A549 (cell line): Measurements from ENCODE around the gene NDUFB4. TPM values are rescaled to one million over a fixed set of nuclear protein-coding genes. Genes with fewer than 3 reads are reported as not detected.

Experiments
- ATAC-seq, 2 experiments: fragments of 200-7000 bp in 1 of 2; fragments of >200 bp in 1 of 2; cut with Nextera tagmentation in 1 of 2; cut with Tn5 transposase in 1 of 2; 3 replicates each; pipeline versions ENCODE4 v1.8.0 to v1.9.1; 2018 to 2020; ENCODE audit warnings: mild to moderate bottlenecking in 1 of 2, moderate library complexity in 1 of 2
- CTCF ChIA-PET: fragments of 300-600 bp; sonication (Branson Sonifier 250); formaldehyde crosslinking; extraction: SDS; loops from one replicate; lab custom pipeline; 2021; ENCODE audit warnings: antibody characterized with exemption, inconsistent platforms; lab: Yijun Ruan, JAX
- POLR2A ChIA-PET: fragments of 350-600 bp; formaldehyde crosslinking; extraction: SDS; loops from one replicate; lab custom pipeline; 2021; ENCODE audit warnings: antibody characterized with exemption, inconsistent platforms; lab: Yijun Ruan, JAX
- DNase-seq, 2 experiments: peaks; one replicate each; pipeline versions ENCODE4 v3.0.0 to v3.0.0-alpha.2; 2011 to 2016; ENCODE audit warnings: low read depth in 1 of 2, low spot score in 1 of 2
- FAIRE-seq: peaks from 2 replicates; lab custom pipeline; 2011; peaks lifted over from hg19 to GRCh38; lab: Jason Lieb, UNC
- H3K27ac ChIP-seq, 2 experiments: fragments of >200 bp; sonication (Bioruptor Twin); formaldehyde crosslinking; 3 replicates each; pipeline ENCODE4 v1.5.1; 2016 to 2017
- H3K4me1 ChIP-seq: fragments of >200 bp; sonication (Bioruptor Twin); formaldehyde crosslinking; 3 replicates; pipeline ENCODE4 v1.6.1; 2016
- H3K4me2 ChIP-seq: fragments of >200 bp; sonication (Bioruptor Twin); formaldehyde crosslinking; 3 replicates; pipeline ENCODE4 v1.6.1; 2016
- H3K4me3 ChIP-seq: fragments of >200 bp; sonication (Bioruptor Twin); formaldehyde crosslinking; 3 replicates; pipeline ENCODE4 v1.5.1; 2016
- H3K9me3 ChIP-seq: fragments of >200 bp; sonication (Bioruptor Twin); formaldehyde crosslinking; 3 replicates; pipeline ENCODE4 v1.6.1; 2016
- ATOH8 ChIP-seq: fragments of 250-450 bp; sonication (Bioruptor Pico); IDR thresholded peaks from 2 replicates; pipeline ENCODE4 v1.5.0; 2020; ENCODE audit warnings: low read depth, mild to moderate bottlenecking, moderate library complexity
- CBX8 ChIP-seq: fragments of 200-600 bp; sonication (generic); IDR thresholded peaks from 2 replicates; pipeline ENCODE4 v1.6.1; 2016
- CHD4 ChIP-seq: fragments of 200-600 bp; sonication (generic); IDR thresholded peaks from 2 replicates; pipeline ENCODE4 v1.6.1; 2016; ENCODE audit warnings: antibody characterized with exemption, mild to moderate bottlenecking, borderline replicate concordance
- EHF ChIP-seq: fragments of 250-450 bp; sonication (Bioruptor Pico); IDR thresholded peaks from 2 replicates; pipeline ENCODE4 v1.5.0; 2020; ENCODE audit warnings: mild to moderate bottlenecking
- ESRRA ChIP-seq: fragments of 150-350 bp; IDR thresholded peaks from 2 replicates; pipeline ENCODE4 v1.6.1; 2014; ENCODE audit warnings: mild to moderate bottlenecking, low read length, borderline replicate concordance
- FOSB ChIP-seq: fragments of 250-450 bp; sonication (Bioruptor Pico); IDR thresholded peaks from 2 replicates; pipeline ENCODE4 v1.5.0; 2020; ENCODE audit warnings: mild to moderate bottlenecking, moderate library complexity
- FOSL2 ChIP-seq, 2 experiments: fragments of 450-650 bp in 1 of 2; fragments of >200 bp in 1 of 2; sonication (Bioruptor Twin) in 1 of 2; formaldehyde crosslinking; IDR thresholded peaks; 2 replicates each; pipeline versions ENCODE4 v1.5.0 to v1.6.1; 2016 to 2020; ENCODE audit warnings: mild to moderate bottlenecking in 1 of 2, moderate library complexity in 1 of 2
- FOXS1 ChIP-seq: fragments of 250-450 bp; sonication (Bioruptor Pico); IDR thresholded peaks from 2 replicates; pipeline ENCODE4 v1.5.0; 2020; ENCODE audit warnings: mild to moderate bottlenecking, moderate library complexity
- HEYL ChIP-seq: fragments of 250-450 bp; sonication (Bioruptor Pico); IDR thresholded peaks from 2 replicates; pipeline ENCODE4 v1.8.0; 2021; ENCODE audit warnings: mild to moderate bottlenecking, moderate library complexity
- HMGXB4 ChIP-seq: fragments of 250-450 bp; sonication (Bioruptor Pico); IDR thresholded peaks from 2 replicates; pipeline ENCODE4 v1.5.0; 2021; ENCODE audit warnings: mild to moderate bottlenecking, moderate library complexity, borderline replicate concordance
- HOXA7 ChIP-seq: fragments of 250-450 bp; sonication (Bioruptor Pico); IDR thresholded peaks from 2 replicates; pipeline ENCODE4 v1.5.0; 2020; ENCODE audit warnings: mild to moderate bottlenecking, moderate library complexity
- HOXB13 ChIP-seq: fragments of 250-450 bp; sonication (Bioruptor Pico); IDR thresholded peaks from 2 replicates; pipeline ENCODE4 v1.5.0; 2020; ENCODE audit warnings: low read depth, mild to moderate bottlenecking, moderate library complexity
- JUN ChIP-seq, 2 experiments: fragments of >200 bp; sonication (Bioruptor Twin); formaldehyde crosslinking; IDR thresholded peaks; 2 replicates in 1 of 2; 3 replicates in 1 of 2; pipeline ENCODE4 v1.6.1; 2016 to 2017
- KDM5A ChIP-seq: fragments of 200-600 bp; sonication (generic); IDR thresholded peaks from 2 replicates; pipeline ENCODE4 v1.6.1; 2016; ENCODE audit warnings: antibody characterized with exemption, mild to moderate bottlenecking
- MYC ChIP-seq: IDR thresholded peaks from 2 replicates; pipeline ENCODE4 v1.6.1; 2012; ENCODE audit warnings: mild to moderate bottlenecking, inconsistent platforms, low read length, improper control_type of control experiment, borderline replicate concordance
- NFE2L2 ChIP-seq: fragments of 150-350 bp; conservative IDR thresholded peaks from 2 replicates; pipeline ENCODE4 v1.6.1; 2014; ENCODE audit warnings: low read length
- NPAS2 ChIP-seq: fragments of 250-450 bp; sonication (Bioruptor Pico); IDR thresholded peaks from 2 replicates; pipeline ENCODE4 v1.8.0; 2022; ENCODE audit warnings: mild to moderate bottlenecking, moderate library complexity, borderline replicate concordance
- NR3C1 ChIP-seq: fragments of >200 bp; sonication (Bioruptor Twin); formaldehyde crosslinking; IDR thresholded peaks from 3 replicates; pipeline ENCODE4 v1.6.1; 2017
- PHF8 ChIP-seq: fragments of 200-600 bp; sonication (generic); IDR thresholded peaks from 2 replicates; pipeline ENCODE4 v1.6.1; 2016; ENCODE audit warnings: low read depth, mild to moderate bottlenecking, antibody characterized with exemption, moderate library complexity, borderline replicate concordance
- POLR2A ChIP-seq: IDR thresholded peaks from 2 replicates; pipeline ENCODE4 v1.6.1; 2012; ENCODE audit warnings: mild to moderate bottlenecking, low read length
- POLR2AphosphoS2 ChIP-seq: conservative IDR thresholded peaks from 2 replicates; pipeline ENCODE4 v1.6.1; 2012; ENCODE audit warnings: low read length, improper control_type of control experiment, inconsistent platforms
- RARB ChIP-seq: fragments of 250-450 bp; sonication (Bioruptor Pico); IDR thresholded peaks from 2 replicates; pipeline ENCODE4 v1.8.0; 2021; ENCODE audit warnings: mild to moderate bottlenecking, moderate library complexity
- RCOR1 ChIP-seq: fragments of 150-350 bp; IDR thresholded peaks from 2 replicates; pipeline ENCODE4 v1.6.1; 2014; ENCODE audit warnings: antibody characterized with exemption, low read length, low read depth
- RFX5 ChIP-seq: fragments of 450-650 bp; IDR thresholded peaks from 2 replicates; pipeline ENCODE4 v1.7.1; 2014; ENCODE audit warnings: antibody characterized with exemption, mild to moderate bottlenecking, moderate library complexity
- SMC3 ChIP-seq: fragments of >200 bp; sonication (Bioruptor Twin); formaldehyde crosslinking; IDR thresholded peaks from 3 replicates; pipeline ENCODE4 v1.6.1; 2018; ENCODE audit warnings: inconsistent platforms
- SREBF2 ChIP-seq: fragments of 450-650 bp; IDR thresholded peaks from 2 replicates; pipeline ENCODE4 v1.6.1; 2014; ENCODE audit warnings: mild to moderate bottlenecking, moderate library complexity
- ZC3H11A ChIP-seq: fragments of 450-650 bp; IDR thresholded peaks from 2 replicates; pipeline ENCODE4 v1.6.1; 2014; ENCODE audit warnings: antibody characterized with exemption, mild to moderate bottlenecking
- ZFP36 ChIP-seq: fragments of 450-650 bp; IDR thresholded peaks from 2 replicates; pipeline ENCODE4 v1.6.1; 2014; ENCODE audit warnings: borderline replicate concordance; ENCODE audit not compliant: partially characterized antibody
- ZNF302 ChIP-seq: fragments of 250-450 bp; sonication (Bioruptor Pico); IDR thresholded peaks from 2 replicates; pipeline ENCODE4 v1.9.0; 2021; ENCODE audit warnings: inconsistent platforms, mild to moderate bottlenecking, moderate library complexity
- ZSCAN20 ChIP-seq: fragments of 250-450 bp; sonication (Bioruptor Pico); IDR thresholded peaks from 2 replicates; pipeline ENCODE4 v1.8.0; 2022; ENCODE audit warnings: mild to moderate bottlenecking, moderate library complexity
- WGBS: methylation state at CpG from one replicate; pipeline ENCODE4 v1.1.6; 2017; ENCODE audit errors: missing lambda C conversion rate; 5-methylcytosine and 5-hydroxymethylcytosine counted together
- polyA plus RNA-seq, 4 experiments: library from polyadenylated mRNA; depleted of rRNA in 3 of 4; stranded (reverse); fragments of >200 nt; fragmentation: RNase III in 1 of 4; extraction: RNeasy Plus Mini Kit Qiagen cat#74134 plus additional on column Dnase treatment in 1 of 4; gene quantifications; 2 replicates in 3 of 4; 3 replicates in 1 of 4; pipeline ENCODE4 v1.2.3, GENCODE V29; 2011 to 2017
- TF ChIP-seq, protein P1 (sequence below): fragments of >200 bp; sonication (Bioruptor Twin); formaldehyde crosslinking; IDR thresholded peaks from 2 replicates; pipeline ENCODE4 v1.6.1; 2016
- TF ChIP-seq, protein P2 (sequence below): IDR thresholded peaks from 2 replicates; pipeline ENCODE4 v1.6.1; 2012
- TF ChIP-seq, protein P3 (sequence below): IDR thresholded peaks from 2 replicates; pipeline ENCODE4 v1.6.1; 2012; ENCODE audit warnings: low read depth, borderline replicate concordance

The NDUFB4 gene
- polyA plus RNA-seq, 2 of the 4 experiments (the other 2 are of a cell fraction): 239 to 686 TPM

DNA sequence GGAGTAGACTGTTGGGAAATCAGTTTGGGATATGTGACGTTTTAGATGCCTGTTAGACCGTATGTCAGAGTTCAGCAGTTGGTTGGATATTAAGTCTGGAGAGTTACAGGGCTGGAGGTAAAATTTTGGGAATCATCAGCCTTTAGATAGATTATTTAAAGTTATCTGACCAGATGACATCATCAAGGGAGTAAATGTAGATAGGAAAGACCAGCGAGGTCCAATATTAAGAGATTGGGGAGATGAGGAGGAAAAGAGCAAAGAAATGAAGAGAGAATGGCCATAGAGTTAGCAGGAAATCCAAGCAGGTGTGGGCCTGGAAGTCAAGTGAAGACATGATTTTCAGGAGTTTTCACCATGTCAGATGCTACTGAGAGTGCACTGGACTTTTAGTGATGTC, 3.1 kb downstream of the NDUFB4 start:
- DNase-seq (no peak), ATAC-seq (no peak), FAIRE-seq (no peak)
- Histone ChIP-seq H3K4me1 (peaks cover 12% of the 10 kb centered on the region; the same call in 2 of the 3 replicates), H3K27ac (no peak overlapping the region), H3K4me2 (no peak overlapping the region), H3K4me3 (no peak overlapping the region), H3K9me3 (no peaks in the 10 kb centered on the region)
- no peak for TF ChIP-seq HOXA7
- CTCF ChIA-PET: interaction anchor here (1.3 kb wide), 1 partner anchor 12 kb away, joined by 3 read pairs; no protein-coding TSS in a partner anchor
- POLR2A ChIA-PET: no interaction called here
- 84% methylated on average over 3 of the region's 3 CpGs for WGBS

DNA sequence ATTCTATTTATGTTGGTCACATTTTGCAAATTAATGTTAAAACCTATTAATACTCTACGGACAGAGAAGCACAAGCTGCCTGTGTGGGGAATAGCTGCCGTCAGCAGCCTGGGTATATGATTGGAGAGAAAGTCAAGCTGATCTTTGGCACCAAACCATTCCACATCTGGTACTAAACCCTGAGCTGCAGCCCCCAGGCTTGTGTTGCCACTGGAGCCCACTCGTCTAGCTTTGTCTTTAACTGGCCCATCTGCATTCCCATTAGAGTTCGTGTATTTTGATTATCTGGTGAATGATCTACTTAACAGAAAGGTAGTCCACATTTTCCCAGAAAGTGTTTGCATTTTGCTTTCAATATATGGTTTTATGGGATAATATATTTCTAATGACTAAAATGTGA, 5.4 kb downstream of the NDUFB4 start:
- no peak for FAIRE-seq
- no peak for TF ChIP-seq SREBF2
- TF ChIP-seq, protein P1, sequence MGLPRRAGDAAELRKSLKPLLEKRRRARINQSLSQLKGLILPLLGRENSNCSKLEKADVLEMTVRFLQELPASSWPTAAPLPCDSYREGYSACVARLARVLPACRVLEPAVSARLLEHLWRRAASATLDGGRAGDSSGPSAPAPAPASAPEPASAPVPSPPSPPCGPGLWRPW: no peak
- TF ChIP-seq HEYL: no peak
- TF ChIP-seq ESRRA: no peak
- TF ChIP-seq NPAS2 (CRISPR knock-in tag): no peak
- TF ChIP-seq EHF (CRISPR knock-in tag): no peak
- no peak for TF ChIP-seq ZC3H11A
- TF ChIP-seq RCOR1: no peak
- no peak for TF ChIP-seq RFX5
- no peak for TF ChIP-seq CHD4
- TF ChIP-seq NFE2L2: no peak
- TF ChIP-seq POLR2A: no peak
- no peak for TF ChIP-seq MYC
- TF ChIP-seq PHF8: no peak
- no peak for TF ChIP-seq CBX8
- TF ChIP-seq KDM5A: no peak
- TF ChIP-seq FOSL2 (IDR thresholded peaks at IDR 0.05): no peak
- TF ChIP-seq FOSL2 (CRISPR knock-in tag; IDR thresholded peaks at IDR 0.05): no peak
- no peak for TF ChIP-seq SMC3
- TF ChIP-seq HMGXB4 (CRISPR knock-in tag): no peak
- TF ChIP-seq, all 56 proteins: peak for 0
- Histone ChIP-seq H3K4me3 (no peak overlapping the region), H3K4me2 (no peak overlapping the region), H3K9me3 (no peaks in the 10 kb centered on the region), H3K4me1 (peaks cover 9% of the 10 kb centered on the region; the same call in 2 of the 3 replicates), H3K27ac (no peak overlapping the region)
- POLR2A ChIA-PET: no interaction called here
- WGBS: 78% methylated on average over 4 of the region's 4 CpGs
- CTCF ChIA-PET: interaction anchor here (1.1 to 1.5 kb wide), 2 partner anchors 43 to 193 kb away, joined by 4 to 5 read pairs; no protein-coding TSS in a partner anchor
- DNase-seq (no peak), ATAC-seq (no peak)

GRCh38 chr3:120602682-120603081, 6.5 kb downstream of the NDUFB4 start:
- H3K4me3 ChIP-seq: no peak overlapping the region
- no peaks in the 10 kb centered on the region for H3K9me3 ChIP-seq
- ChIA-PET POLR2A (no interaction called here), CTCF (interaction anchor here (1.6 kb wide), 1 partner anchor 10 kb away, joined by 4 read pairs; no protein-coding TSS in a partner anchor)
- peaks cover 2% of the 10 kb centered on the region; the same call in 2 of the 3 replicates for H3K4me1 ChIP-seq
- ATAC-seq (no peak), DNase-seq (no peak), FAIRE-seq (no peak)
- H3K27ac ChIP-seq: no peak overlapping the region
- 65% methylated on average over 2 of the region's 2 CpGs for WGBS
- no peak overlapping the region for H3K4me2 ChIP-seq
- TF ChIP-seq, protein P2, sequence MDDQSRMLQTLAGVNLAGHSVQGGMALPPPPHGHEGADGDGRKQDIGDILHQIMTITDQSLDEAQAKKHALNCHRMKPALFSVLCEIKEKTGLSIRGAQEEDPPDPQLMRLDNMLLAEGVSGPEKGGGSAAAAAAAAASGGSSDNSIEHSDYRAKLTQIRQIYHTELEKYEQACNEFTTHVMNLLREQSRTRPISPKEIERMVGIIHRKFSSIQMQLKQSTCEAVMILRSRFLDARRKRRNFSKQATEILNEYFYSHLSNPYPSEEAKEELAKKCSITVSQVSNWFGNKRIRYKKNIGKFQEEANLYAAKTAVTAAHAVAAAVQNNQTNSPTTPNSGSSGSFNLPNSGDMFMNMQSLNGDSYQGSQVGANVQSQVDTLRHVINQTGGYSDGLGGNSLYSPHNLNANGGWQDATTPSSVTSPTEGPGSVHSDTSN: no peak
- TF ChIP-seq JUN (IDR thresholded peaks at IDR 0.05) (no peak), FOXS1 (CRISPR knock-in tag) (no peak), EHF (CRISPR knock-in tag) (no peak), ATOH8 (no peak), PHF8 (no peak), CHD4 (no peak), FOSB (no peak), RARB (CRISPR knock-in tag) (no peak), POLR2AphosphoS2 (no peak), ZSCAN20 (CRISPR knock-in tag) (no peak), NR3C1 (no peak), ZNF302 (CRISPR knock-in tag) (no peak), ZFP36 (no peak), ESRRA (no peak), HOXB13 (CRISPR knock-in tag) (no peak), MYC (no peak)
- TF ChIP-seq, protein P3, sequence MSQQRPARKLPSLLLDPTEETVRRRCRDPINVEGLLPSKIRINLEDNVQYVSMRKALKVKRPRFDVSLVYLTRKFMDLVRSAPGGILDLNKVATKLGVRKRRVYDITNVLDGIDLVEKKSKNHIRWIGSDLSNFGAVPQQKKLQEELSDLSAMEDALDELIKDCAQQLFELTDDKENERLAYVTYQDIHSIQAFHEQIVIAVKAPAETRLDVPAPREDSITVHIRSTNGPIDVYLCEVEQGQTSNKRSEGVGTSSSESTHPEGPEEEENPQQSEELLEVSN: no peak
